Stomach (tissue), 9 donors: ENCODE results near the gene PIM3. TPM values are rescaled to one million over a fixed set of nuclear protein-coding genes. Genes with fewer than 3 reads are reported as not detected.
"Not testable (repeated sequence)": the region's sequence is repeated elsewhere in the genome, so short reads cannot be mapped to it uniquely, and the experiment has no call there.

ENCODE experiments used
- DNase-seq, 2 donors: peaks; one replicate each; pipeline versions ENCODE4 v3.0.0 to v3.0.0-alpha.2; 2013 to 2019
- H3K27ac ChIP-seq, 5 donors: fragments of 200-600 bp in 4 of 5; sonication (generic) in 4 of 5; one replicate each; pipeline ENCODE4 v1.5.1; 2013 to 2019; ENCODE audit warnings: mild to moderate bottlenecking in 1 of 5, moderate library complexity in 1 of 5
- H3K27me3 ChIP-seq, 3 donors: fragments of 200-600 bp; sonication (generic); one replicate each; pipeline ENCODE4 v1.5.1; 2017 to 2019; ENCODE audit warnings: mixed run types in 1 of 3
- H3K36me3 ChIP-seq, 4 donors: fragments of 200-600 bp; sonication (generic); 1 replicate in 3 of 4; 2 replicates in 1 of 4; pipeline ENCODE4 v1.5.1; 2016 to 2019
- H3K4me1 ChIP-seq, 4 donors: fragments of 200-600 bp; sonication (generic); one replicate each; pipeline ENCODE4 v1.5.1; 2016 to 2019
- H3K4me3 ChIP-seq, 4 donors: fragments of 200-600 bp; sonication (generic) in 3 of 4; one replicate each; pipeline ENCODE4 v1.5.1; 2016 to 2019; ENCODE audit warnings: mild to moderate bottlenecking in 1 of 4
- H3K9me3 ChIP-seq, 4 donors: fragments of 200-600 bp; sonication (generic); one replicate each; pipeline ENCODE4 v1.5.1; 2016 to 2019
- EP300 ChIP-seq: sonication (generic); formaldehyde crosslinking; IDR thresholded peaks from one replicate; pipeline ENCODE4 v1.6.1; 2017; ENCODE audit warnings: antibody characterized with exemption
- POLR2A ChIP-seq, 4 donors: fragments of 450-650 bp; IDR thresholded peaks; one replicate each; pipeline ENCODE4 v1.6.1; 2016; ENCODE audit warnings: antibody characterized with exemption in 4 of 4, control low read depth in 2 of 4, mild to moderate bottlenecking in 1 of 4, moderate library complexity in 1 of 4
- POLR2AphosphoS5 ChIP-seq, 3 donors: sonication (generic); formaldehyde crosslinking; IDR thresholded peaks; one replicate each; pipeline ENCODE4 v1.6.1; 2016; ENCODE audit warnings: antibody characterized with exemption in 3 of 3
- WGBS, 5 donors: extraction: QIAGEN DNeasy Blood & Tissue Kit in 3 of 5; methylation state at CpG; one replicate each; pipeline versions ENCODE4 v1.1.5 to v1.1.7; 2013 to 2018; 5-methylcytosine and 5-hydroxymethylcytosine counted together
- intact Hi-C: fragments of 100-400 bp; cut with DNase I; formaldehyde crosslinking; loops from one replicate; pipeline ENCODE4 v1.15.1; 2023; ENCODE audit warnings: low total_unique reads
- polyA plus RNA-seq, 3 donors: library from polyadenylated mRNA; stranded (reverse); fragments of 200-250 nt; gene quantifications; one replicate each; pipeline ENCODE4 v1.2.3, GENCODE V29; 2013
- total RNA-seq, 5 donors: library from RNA; depleted of rRNA; stranded (reverse); fragments of >200 nt; gene quantifications; one replicate each; pipeline versions ENCODE4 v1.1.0 to v1.2.3, GENCODE V29; 2014 to 2016
- TF ChIP-seq, protein P1 (sequence below), 7 experiments: fragments of 450-650 bp in 4 of 7; fragments of 200-600 bp in 3 of 7; sonication (generic) in 3 of 7; IDR thresholded peaks; one replicate each; pipeline ENCODE4 v1.5.1; 2016 to 2019; ENCODE audit warnings: antibody characterized with exemption in 7 of 7, control low read depth in 2 of 7, mild to moderate bottlenecking in 1 of 7
- donor health status: healthy with polysubstance abuse.
- donor health status: Bipolar disorder and iron deficiency.
- donor health status: healthy.

PIM3 gene
- total and polyA plus RNA-seq, 8 donors: 51.9 to 802 (median 84.6) TPM

GRCh38 chr22:49944399-49944891 is 16.1 kb upstream of the PIM3 start:
- H3K4me1 ChIP-seq: peaks cover 14 to 41% (median 30%) of the 10 kb centered on the region in 4 donors
- 83 to 93% (median 92%) methylated on average over 7 to 13 of the region's 13 CpGs for WGBS, 5 donors
- H3K27me3 ChIP-seq: no peaks in the 10 kb centered on the region
- H3K9me3 ChIP-seq: no peaks in the 10 kb centered on the region
- peak overlapping the region; percentile 55 to 84 (median 64) for H3K27ac ChIP-seq
- TF ChIP-seq, protein P1, sequence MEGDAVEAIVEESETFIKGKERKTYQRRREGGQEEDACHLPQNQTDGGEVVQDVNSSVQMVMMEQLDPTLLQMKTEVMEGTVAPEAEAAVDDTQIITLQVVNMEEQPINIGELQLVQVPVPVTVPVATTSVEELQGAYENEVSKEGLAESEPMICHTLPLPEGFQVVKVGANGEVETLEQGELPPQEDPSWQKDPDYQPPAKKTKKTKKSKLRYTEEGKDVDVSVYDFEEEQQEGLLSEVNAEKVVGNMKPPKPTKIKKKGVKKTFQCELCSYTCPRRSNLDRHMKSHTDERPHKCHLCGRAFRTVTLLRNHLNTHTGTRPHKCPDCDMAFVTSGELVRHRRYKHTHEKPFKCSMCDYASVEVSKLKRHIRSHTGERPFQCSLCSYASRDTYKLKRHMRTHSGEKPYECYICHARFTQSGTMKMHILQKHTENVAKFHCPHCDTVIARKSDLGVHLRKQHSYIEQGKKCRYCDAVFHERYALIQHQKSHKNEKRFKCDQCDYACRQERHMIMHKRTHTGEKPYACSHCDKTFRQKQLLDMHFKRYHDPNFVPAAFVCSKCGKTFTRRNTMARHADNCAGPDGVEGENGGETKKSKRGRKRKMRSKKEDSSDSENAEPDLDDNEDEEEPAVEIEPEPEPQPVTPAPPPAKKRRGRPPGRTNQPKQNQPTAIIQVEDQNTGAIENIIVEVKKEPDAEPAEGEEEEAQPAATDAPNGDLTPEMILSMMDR (IDR thresholded peaks at IDR 0.05): no peak
- no peak for TF ChIP-seq POLR2AphosphoS5 (IDR thresholded peaks at IDR 0.05)
- TF ChIP-seq EP300: no peak
- TF ChIP-seq POLR2A (IDR thresholded peaks at IDR 0.05): no peak
- H3K36me3 ChIP-seq: no peaks in the 10 kb centered on the region
- peak overlapping the region in 1 of 4 donors; percentile 6 for H3K4me3 ChIP-seq
- DNase-seq: no peak
- intact Hi-C loops: no loop called here

GRCh38 chr22:49945042-49945794 is 15.4 kb upstream of the PIM3 start:
- H3K4me1 ChIP-seq: peaks cover 21 to 48% (median 34%) of the 10 kb centered on the region in 4 donors
- H3K27me3 ChIP-seq, intact Hi-C loops, H3K9me3 ChIP-seq, H3K36me3 ChIP-seq, H3K4me3 ChIP-seq: not testable (repeated sequence)
- DNase-seq: peak in 1 of 2 donors; percentile 76
- 79 to 85% (median 83%) methylated on average over 9 to 17 of the region's 17 CpGs for WGBS, 5 donors
- peak overlapping the region; percentile 54 to 98 (median 97) for H3K27ac ChIP-seq

GRCh38 chr22:49946612-49947295 is 13.8 kb upstream of the PIM3 start:
- intact Hi-C loops: no loop called here
- Histone ChIP-seq H3K9me3 (no peaks in the 10 kb centered on the region), H3K27ac (peak overlapping the region; percentile 94 to 98 (median 98)), H3K27me3 (no peaks in the 10 kb centered on the region), H3K4me1 (peaks cover 27 to 57% (median 42%) of the 10 kb centered on the region in 4 donors), H3K4me3 (peak overlapping the region; percentile 9 to 52 (median 40)), H3K36me3 (no peaks in the 10 kb centered on the region)
- 33 to 68% (median 46%) methylated on average over 3 to 17 of the region's 17 CpGs for WGBS, 5 donors
- DNase-seq: peak; percentile 81 to 82
- TF ChIP-seq POLR2A (IDR thresholded peaks at IDR 0.05): peak in 1 of 4 donors; percentile 18
- peak in 2 of 3 donors; percentile 53 to 67 for TF ChIP-seq POLR2AphosphoS5 (IDR thresholded peaks at IDR 0.05)
- TF ChIP-seq EP300: no peak

GRCh38 chr22:49947296-49947622 is 13.3 kb upstream of the PIM3 start:
- peaks cover 32 to 62% (median 47%) of the 10 kb centered on the region in 4 donors for H3K4me1 ChIP-seq
- H3K9me3 ChIP-seq: no peaks in the 10 kb centered on the region
- intact Hi-C loops: no loop called here
- peak overlapping the region; percentile 9 to 52 (median 40) for H3K4me3 ChIP-seq
- DNase-seq: no peak
- H3K36me3 ChIP-seq: no peaks in the 10 kb centered on the region
- H3K27ac ChIP-seq: peak overlapping the region; percentile 94 to 98 (median 98)
- H3K27me3 ChIP-seq: no peaks in the 10 kb centered on the region
- 0 to 59% (median 46%) methylated on average over 1 to 6 of the region's 6 CpGs for WGBS, 5 donors
- TF ChIP-seq, protein P1 (IDR thresholded peaks at IDR 0.05): no peak
- TF ChIP-seq POLR2AphosphoS5 (IDR thresholded peaks at IDR 0.05): no peak
- no peak for TF ChIP-seq EP300
- TF ChIP-seq POLR2A (IDR thresholded peaks at IDR 0.05): no peak

GRCh38 chr22:49948116-49948957 is 12.2 kb upstream of the PIM3 start:
- 38 to 73% (median 38%) methylated on average over 4 to 23 of the region's 23 CpGs for WGBS, 5 donors

More at GRCh38 chr22:49948116-49948957, 12.2 kb upstream of the PIM3 start:
- H3K9me3 ChIP-seq: no peaks in the 10 kb centered on the region
- H3K4me3 ChIP-seq: peak overlapping the region; percentile 9 to 52 (median 40)
- H3K4me1 ChIP-seq: peaks cover 43 to 65% (median 51%) of the 10 kb centered on the region in 4 donors
- DNase-seq: peak; percentile 72 to 76
- H3K27ac ChIP-seq: peak overlapping the region; percentile 94 to 98 (median 98)
- H3K27me3 ChIP-seq: no peaks in the 10 kb centered on the region
- intact Hi-C loops: no loop called here
- H3K36me3 ChIP-seq: no peaks in the 10 kb centered on the region
- TF ChIP-seq POLR2AphosphoS5 (IDR thresholded peaks at IDR 0.05) (peak in 2 of 3 donors; percentile 51 to 64), EP300 (no peak)
